HepG2 (cell line): ENCODE data around the gene TACC2. TPM values are rescaled to one million over a fixed set of nuclear protein-coding genes. Genes with fewer than 3 reads are reported as not detected.

Experiments used
- ASH2L ChIP-seq: fragments of 300-600, 200-600 bp; sonication (generic); IDR thresholded peaks from 2 replicates; pipeline ENCODE4 v1.7.0; 2017; ENCODE audit warnings: low read depth, mild to moderate bottlenecking, moderate library complexity, mixed read lengths, low read length; ENCODE audit not compliant: insufficient read length
- CHD4 ChIP-seq: fragments of 200-600 bp; sonication (generic); IDR thresholded peaks from 2 replicates; pipeline ENCODE4 v1.7.0; 2017; ENCODE audit warnings: mild to moderate bottlenecking, low read length, borderline replicate concordance
- HDAC1 ChIP-seq: sonication (generic); formaldehyde crosslinking; IDR thresholded peaks from 2 replicates; pipeline ENCODE4 v1.5.1; 2020; ENCODE audit warnings: mild to moderate bottlenecking, missing genetic modification reagents
- HMG20A ChIP-seq: IDR thresholded peaks from 2 replicates; pipeline ENCODE4 v1.6.1; 2016; ENCODE audit warnings: borderline replicate concordance
- MYPOP ChIP-seq: sonication (generic); formaldehyde crosslinking; IDR thresholded peaks from 2 replicates; pipeline ENCODE4 v1.8.1; 2023; ENCODE audit warnings: mild to moderate bottlenecking, moderate library complexity, missing genetic modification reagents
- PLRG1 ChIP-seq: fragments of 450-650 bp; conservative IDR thresholded peaks from 2 replicates; pipeline ENCODE4 v1.6.1; 2016
- TBL1XR1 ChIP-seq: fragments of 150-350 bp; IDR thresholded peaks from 2 replicates; pipeline ENCODE4 v1.6.1; 2014; ENCODE audit warnings: borderline replicate concordance, low read length; ENCODE audit not compliant: partially characterized antibody
- ZBTB21 ChIP-seq: sonication (generic); formaldehyde crosslinking; IDR thresholded peaks from 2 replicates; pipeline ENCODE4 v1.4.0; 2020; ENCODE audit warnings: missing genetic modification reagents
- ZFP41 ChIP-seq: sonication (generic); formaldehyde crosslinking; IDR thresholded peaks from 2 replicates; pipeline ENCODE4 v1.4.0; 2020; ENCODE audit warnings: mild to moderate bottlenecking, missing genetic modification reagents, borderline replicate concordance
- ZMAT5 ChIP-seq: sonication (generic); formaldehyde crosslinking; IDR thresholded peaks from 2 replicates; pipeline ENCODE4 v1.5.0; 2020; ENCODE audit warnings: mild to moderate bottlenecking, low read depth, missing genetic modification reagents, borderline replicate concordance
- ZNF24 ChIP-seq: fragments of 450-650 bp; IDR thresholded peaks from 2 replicates; pipeline ENCODE4 v1.6.1; 2017; ENCODE audit warnings: antibody characterized with exemption, mild to moderate bottlenecking
- ZNF253 ChIP-seq: sonication (generic); formaldehyde crosslinking; IDR thresholded peaks from 2 replicates; pipeline ENCODE4 v1.8.0; 2022; ENCODE audit warnings: mild to moderate bottlenecking, missing genetic modification reagents, borderline replicate concordance
- ZNF512 ChIP-seq: sonication (generic); formaldehyde crosslinking; IDR thresholded peaks from 2 replicates; pipeline ENCODE4 v1.4.0; 2020; ENCODE audit warnings: mild to moderate bottlenecking, missing genetic modification reagents
- ZNF770 ChIP-seq: sonication (generic); formaldehyde crosslinking; IDR thresholded peaks from 2 replicates; pipeline ENCODE4 v1.5.0; 2020; ENCODE audit warnings: mild to moderate bottlenecking, missing genetic modification reagents
- ZNF790 ChIP-seq: sonication (generic); formaldehyde crosslinking; IDR thresholded peaks from 2 replicates; pipeline ENCODE4 v1.8.0; 2022; ENCODE audit warnings: missing genetic modification reagents, mild to moderate bottlenecking, borderline replicate concordance
- ZNF850 ChIP-seq: sonication (generic); formaldehyde crosslinking; conservative IDR thresholded peaks from 2 replicates; pipeline ENCODE4 v1.9.0; 2021; ENCODE audit warnings: mild to moderate bottlenecking, missing genetic modification reagents
- ZSCAN5A ChIP-seq: sonication (generic); formaldehyde crosslinking; IDR thresholded peaks from 2 replicates; pipeline ENCODE4 v1.8.0; 2022; ENCODE audit warnings: mild to moderate bottlenecking, missing genetic modification reagents, borderline replicate concordance
- polyA plus RNA-seq, 8 experiments: library from polyadenylated mRNA; depleted of rRNA in 3 of 8; stranded (reverse) in 7 of 8; unstranded in 1 of 8; fragments of >200 nt; fragmentation: Illumina TruSeq in 4 of 8; extraction: Trizol in 4 of 8; gene quantifications; 2 replicates each; pipeline versions ENCODE4 v1.2.1 to v1.2.3, GENCODE V29; 2011 to 2016; ENCODE audit warnings: low read depth in 4 of 8, missing spikeins in 1 of 8, mixed read lengths in 1 of 8; ENCODE audit not compliant: insufficient read depth in 1 of 8
- total RNA-seq, 5 experiments: library from RNA; depleted of rRNA; stranded (reverse); fragments of >200 nt; fragmentation: Illumina TruSeq; extraction: Trizol; gene quantifications; 2 replicates each; pipeline ENCODE4 v1.2.3, GENCODE V29; 2016; ENCODE audit warnings: low read depth in 1 of 5

TACC2 gene
- total and polyA plus RNA-seq, 2 of the 13 experiments (the other 11 are each of a cell fraction or from before 2014, with no cell fraction given) = 11.8 to 16.0 TPM

- TF ChIP-seq ZNF512 (CRISPR knock-in tag) = no peak
- TF ChIP-seq ZNF850 (CRISPR knock-in tag) = no peak
- no peak for TF ChIP-seq CHD4
- peak; percentile 51; the same call in 1 of the 2 replicates for TF ChIP-seq HMG20A (CRISPR knock-in tag)
- no peak for TF ChIP-seq ZNF24
- no peak for TF ChIP-seq ZFP41
- TF ChIP-seq ZBTB21 (CRISPR knock-in tag) = peak; percentile 38; the same call in 1 of the 2 replicates
- no peak for TF ChIP-seq PLRG1
- TF ChIP-seq ZMAT5 (CRISPR knock-in tag) = no peak
- TF ChIP-seq HDAC1 (CRISPR knock-in tag) = peak; percentile 67; the same call in 1 of the 2 replicates
- TF ChIP-seq ZNF790 (CRISPR knock-in tag) = no peak
- no peak for TF ChIP-seq ZNF253
- no peak for TF ChIP-seq ZSCAN5A (CRISPR knock-in tag)
- TF ChIP-seq MYPOP (CRISPR knock-in tag) = no peak
- TF ChIP-seq TBL1XR1 = no peak
- 0 out of 2 replicates have a peak, but pooled peaks have one; percentile 6 for TF ChIP-seq ZNF770 (CRISPR knock-in tag)
- peak; percentile 45 for TF ChIP-seq ASH2L
Observed at GRCh38 chr10:122176232-122177213, 187.6 kb downstream of the TACC2 start (continued).
